Thymus (tissue), 11 donors: ENCODE data around the gene KLRF1. TPM values are rescaled to one million over a fixed set of nuclear protein-coding genes. Genes with fewer than 3 reads are reported as not detected.
A peak's percentile ranks its signal among the peaks of the same experiment; 100 is the strongest.

Experiments
- DNase-seq, 9 donors: peaks; one replicate each; pipeline ENCODE4 v3.0.0-alpha.2; 2013; ENCODE audit warnings: low spot score in 9 of 9, low read depth in 6 of 9, missing footprints in 1 of 9
- H3K27ac ChIP-seq, 2 donors: one replicate each; pipeline ENCODE4 v1.5.1; 2013; ENCODE audit warnings: control low read depth in 1 of 2, low read depth in 1 of 2, low read length in 1 of 2, mild to moderate bottlenecking in 1 of 2, moderate library complexity in 1 of 2
- H3K27me3 ChIP-seq, 2 donors: one replicate each; pipeline ENCODE4 v1.5.1; 2013; ENCODE audit warnings: low read length in 1 of 2; ENCODE audit not compliant: control insufficient read depth in 2 of 2, insufficient read depth in 1 of 2
- H3K36me3 ChIP-seq, 2 donors: one replicate each; pipeline ENCODE4 v1.5.1; 2013; ENCODE audit warnings: low read length in 1 of 2, mild to moderate bottlenecking in 1 of 2, moderate library complexity in 1 of 2; ENCODE audit not compliant: control insufficient read depth in 2 of 2, insufficient read depth in 2 of 2
- H3K4me1 ChIP-seq, 2 donors: one replicate each; pipeline ENCODE4 v1.5.1; 2013; ENCODE audit warnings: low read length in 2 of 2; ENCODE audit not compliant: control insufficient read depth in 2 of 2, insufficient read depth in 2 of 2
- H3K4me3 ChIP-seq, 2 donors: one replicate each; pipeline ENCODE4 v1.5.1; 2013; ENCODE audit warnings: low read length in 2 of 2, control low read depth in 1 of 2, mild to moderate bottlenecking in 1 of 2
- H3K9me3 ChIP-seq, 2 donors: one replicate each; pipeline ENCODE4 v1.5.1; 2013; ENCODE audit warnings: low read length in 1 of 2, mild to moderate bottlenecking in 1 of 2; ENCODE audit not compliant: control insufficient read depth in 2 of 2, insufficient read depth in 1 of 2
- WGBS: extraction: QIAGEN DNeasy Blood & Tissue Kit; methylation state at CpG from one replicate; pipeline ENCODE4 v1.1.7; 2013; 5-methylcytosine and 5-hydroxymethylcytosine counted together
- polyA plus RNA-seq: library from polyadenylated mRNA; stranded (reverse); fragments of 200-250 nt; gene quantifications from one replicate; pipeline ENCODE4 v1.2.3, GENCODE V29; 2013
- total RNA-seq: library from RNA; stranded (reverse); fragments of 120-200 nt; gene quantifications from one replicate; pipeline ENCODE4 v1.2.4, GENCODE V29; 2013
- donor health status: healthy.

Gene KLRF1
- total and polyA plus RNA-seq, 2 donors: 0.80 to 3.3 TPM

DNA sequence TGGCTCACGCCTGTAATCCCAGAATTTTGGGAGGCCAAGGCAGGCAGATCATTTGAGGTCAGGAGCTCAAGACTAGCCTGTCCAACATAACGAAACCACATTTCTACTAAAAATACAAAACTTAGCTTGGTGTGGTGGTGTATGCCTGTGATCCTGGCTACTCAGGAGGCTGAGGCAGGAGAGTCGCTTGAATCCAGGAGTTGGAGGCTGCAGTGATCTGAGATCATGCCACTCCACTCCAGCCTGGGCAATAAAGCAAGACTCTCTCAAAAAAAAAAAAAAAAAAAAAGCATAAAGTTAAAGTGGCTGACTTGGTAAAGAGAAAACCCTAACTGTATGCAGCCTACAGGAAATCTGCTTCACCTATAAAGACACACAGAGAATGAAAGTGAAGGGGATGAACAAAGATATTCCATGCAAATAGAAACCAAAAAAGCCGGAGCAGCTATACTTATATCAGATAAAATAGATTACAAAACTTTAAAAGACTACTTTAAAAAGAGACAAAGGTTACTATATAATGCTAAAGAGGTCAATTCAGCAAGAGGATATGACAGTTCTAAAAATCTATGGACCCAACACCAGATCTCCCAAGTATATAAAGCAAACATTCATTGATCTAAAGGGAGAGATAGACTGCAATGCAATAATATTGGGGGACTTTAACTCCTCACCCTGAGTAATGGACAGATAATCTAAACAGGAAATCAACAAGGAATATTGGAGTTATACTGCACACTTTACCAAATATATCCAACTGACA is 37.8 kb downstream of the KLRF1 start:
- H3K27me3 ChIP-seq: no peaks in the 10 kb centered on the region
- H3K36me3 ChIP-seq: no peaks in the 10 kb centered on the region
- H3K4me1 ChIP-seq: peaks cover 2 to 5% of the 10 kb centered on the region in 2 donors
- peaks cover 0 to 4% of the 10 kb centered on the region in 2 donors for H3K9me3 ChIP-seq
- peak in 5 of 9 donors; percentile 21 to 71 (median 45) for DNase-seq
- H3K4me3 ChIP-seq: peak overlapping the region; percentile 21 to 37
- 62% methylated on average over 4 of the region's 4 CpGs for WGBS
- H3K27ac ChIP-seq: peak overlapping the region; percentile 72 to 84

- Histone ChIP-seq H3K27ac (peak overlapping the region; percentile 22 to 58), H3K4me3 (peak overlapping the region; percentile 0 to 65), H3K9me3 (peaks cover 0 to 4% of the 10 kb centered on the region in 2 donors), H3K36me3 (no peaks in the 10 kb centered on the region), H3K4me1 (peaks cover 2 to 5% of the 10 kb centered on the region in 2 donors), H3K27me3 (no peaks in the 10 kb centered on the region)
- WGBS: 5% methylated on average over 4 of the region's 4 CpGs
- peak in 3 of 9 donors; percentile 35 to 59 (median 56) for DNase-seq
Observed at GRCh38 chr12:9866860-9867269, 39.6 kb downstream of the KLRF1 start.

- Histone ChIP-seq H3K9me3 (peaks cover 0 to 4% of the 10 kb centered on the region in 2 donors), H3K4me1 (peaks cover 2 to 5% of the 10 kb centered on the region in 2 donors), H3K4me3 (peak overlapping the region; percentile 19 to 65), H3K36me3 (no peaks in the 10 kb centered on the region), H3K27ac (peak overlapping the region in 1 of 2 donors; percentile 22), H3K27me3 (no peaks in the 10 kb centered on the region)
- WGBS: 2% methylated on average over 4 of the region's 4 CpGs
- DNase-seq: peak in 3 of 9 donors; percentile 21 to 49 (median 39)
Observed at GRCh38 chr12:9867531-9867930, 40.2 kb downstream of the KLRF1 start.

DNA sequence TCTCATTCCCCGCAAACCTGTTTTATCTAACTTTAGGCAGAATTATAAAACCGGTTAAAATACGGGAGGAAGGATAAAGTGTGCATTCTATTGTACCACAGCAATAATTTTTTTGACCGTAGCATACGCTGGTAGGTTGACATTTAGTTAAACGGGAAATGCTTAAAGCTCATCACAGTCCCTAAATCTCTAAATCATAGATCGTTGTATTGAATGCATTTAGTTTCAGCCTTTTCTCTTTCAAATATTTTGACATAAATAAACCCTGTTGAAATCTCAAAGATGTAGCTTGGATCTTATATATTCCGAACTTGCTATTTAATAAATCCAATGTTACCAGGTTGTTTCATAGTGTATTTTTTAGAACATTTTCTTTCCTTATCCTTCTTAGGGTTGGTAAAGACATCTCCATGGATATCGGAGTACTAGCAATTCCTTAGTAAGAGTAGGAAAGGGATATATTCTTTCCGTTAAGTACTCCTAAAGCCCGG is 41.1 kb downstream of the KLRF1 start:
- Histone ChIP-seq H3K36me3 (no peaks in the 10 kb centered on the region), H3K27ac (peak overlapping the region in 1 of 2 donors; percentile 90), H3K4me3 (peak overlapping the region; percentile 55 to 66), H3K27me3 (no peaks in the 10 kb centered on the region), H3K4me1 (peaks cover 2 to 5% of the 10 kb centered on the region in 2 donors), H3K9me3 (no peaks in the 10 kb centered on the region)
- peak in 5 of 9 donors; percentile 13 to 66 (median 56) for DNase-seq
- WGBS: 7% methylated on average over 11 of the region's 11 CpGs

DNA sequence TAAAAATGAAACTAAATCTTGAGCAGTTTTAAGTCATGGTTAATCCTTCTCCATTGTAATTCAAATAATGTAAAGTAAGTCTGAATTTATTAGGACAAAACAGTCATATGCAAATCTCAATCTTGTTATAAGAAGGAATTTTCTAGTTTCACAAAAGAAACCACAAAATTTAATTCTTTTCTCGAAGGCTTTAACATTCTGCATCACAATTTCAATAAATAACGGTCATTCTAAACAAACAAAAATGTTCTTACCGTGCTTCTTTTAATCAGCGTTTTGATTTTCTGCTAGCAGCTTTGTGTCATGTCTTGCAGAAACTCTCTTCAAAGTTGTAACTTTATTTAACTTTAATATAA is 41.6 kb downstream of the KLRF1 start:
- H3K27me3 ChIP-seq: no peaks in the 10 kb centered on the region
- 2% methylated on average over 4 of the region's 4 CpGs for WGBS
- no peaks in the 10 kb centered on the region for H3K9me3 ChIP-seq
- H3K4me1 ChIP-seq: peaks cover 2 to 5% of the 10 kb centered on the region in 2 donors
- peak overlapping the region; percentile 55 to 82 for H3K4me3 ChIP-seq
- H3K27ac ChIP-seq: peak overlapping the region; percentile 71 to 90
- H3K36me3 ChIP-seq: no peaks in the 10 kb centered on the region
- no peak for DNase-seq

GRCh38 chr12:9869307-9870161 is 42.3 kb downstream of the KLRF1 start, which contains the start of gene CLEC2B:
CLEC2B (minus strand) TSS chr12:9869354.
- peak within 1 kb of the TSS; percentile 55 to 82 for H3K4me3 ChIP-seq
- H3K9me3 ChIP-seq: no peaks in the 10 kb centered on the region
- H3K27me3 ChIP-seq: no peaks in the 10 kb centered on the region
- peak; percentile 47 to 91 (median 73) for DNase-seq
- no peaks in the 10 kb centered on the region for H3K36me3 ChIP-seq
- H3K27ac ChIP-seq: peak within 1 kb of the TSS; percentile 90 to 92
- WGBS: under 1% methylated on average over 11 of the region's 11 CpGs
- H3K4me1 ChIP-seq: peaks cover 2 to 5% of the 10 kb centered on the region in 2 donors

DNA sequence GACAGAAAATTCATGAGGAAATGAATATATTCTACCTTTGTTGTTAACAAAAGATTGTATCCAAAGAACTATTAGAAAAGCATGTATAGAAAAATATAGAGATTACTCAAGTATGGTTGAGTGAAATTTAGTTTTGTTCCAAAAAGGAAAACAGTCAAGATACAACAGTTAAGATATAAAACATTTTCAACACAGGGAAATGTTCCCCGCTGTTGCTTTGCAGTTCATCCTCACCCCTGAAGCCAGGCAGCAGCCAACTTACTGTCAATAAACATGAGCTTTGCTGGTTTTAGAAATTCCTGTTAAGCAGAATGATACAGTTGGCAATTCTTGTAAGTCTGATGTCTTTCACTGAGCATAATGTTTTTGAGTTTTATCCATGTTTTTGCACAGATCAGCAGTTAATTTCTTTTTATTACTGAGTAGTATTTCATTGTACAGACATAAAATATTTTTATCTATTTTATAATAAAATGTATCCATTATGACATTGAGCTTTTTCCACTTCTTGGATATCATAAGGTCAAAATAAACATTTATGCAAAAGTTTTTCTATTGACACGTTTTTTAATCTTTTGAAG is 43.1 kb downstream of the KLRF1 start:
- Histone ChIP-seq H3K36me3 (no peaks in the 10 kb centered on the region), H3K4me1 (no peaks in the 10 kb centered on the region), H3K27me3 (no peaks in the 10 kb centered on the region), H3K4me3 (peak overlapping the region in 1 of 2 donors; percentile 31), H3K9me3 (no peaks in the 10 kb centered on the region), H3K27ac (peak overlapping the region; percentile 78 to 90)
- WGBS: 42% methylated on average over 2 of the region's 2 CpGs
- peak in 6 of 9 donors; percentile 22 to 72 (median 37) for DNase-seq

DNA sequence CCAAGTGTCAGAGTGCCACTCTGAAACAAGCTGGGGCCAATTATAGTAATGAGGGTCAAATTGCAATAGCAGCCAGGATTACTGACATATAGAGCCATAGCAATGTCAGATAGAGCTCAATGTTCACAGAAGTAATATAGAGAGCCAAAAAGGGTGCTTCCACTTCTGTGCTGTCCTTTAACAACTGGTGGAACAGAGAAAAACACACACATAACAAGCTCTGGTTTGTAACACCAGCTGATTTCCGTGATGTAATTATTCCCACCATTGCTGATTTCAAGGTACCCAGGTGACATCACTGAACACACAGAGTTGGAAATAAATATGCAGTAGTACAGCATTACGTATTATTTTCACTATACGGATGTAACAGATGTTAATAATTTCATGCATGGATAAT is 44.9 kb downstream of the KLRF1 start:
- no peaks in the 10 kb centered on the region for H3K4me1 ChIP-seq
- H3K27me3 ChIP-seq: no peaks in the 10 kb centered on the region
- no peak overlapping the region for H3K27ac ChIP-seq
- no peaks in the 10 kb centered on the region for H3K36me3 ChIP-seq
- no peak overlapping the region for H3K4me3 ChIP-seq
- no peaks in the 10 kb centered on the region for H3K9me3 ChIP-seq
- DNase-seq: no peak
- 95% methylated on average over 3 of the region's 3 CpGs for WGBS
